Smooth muscle cell (in vitro differentiated cells): ENCODE results near the gene LPCAT3. TPM values are rescaled to one million over a fixed set of nuclear protein-coding genes. Genes with fewer than 3 reads are reported as not detected.

Experiments used
- DNase-seq: peaks from one replicate; lab custom pipeline; 2025; ENCODE audit not compliant: unreplicated experiment; lab: John Stamatoyannopoulos, UW
- H2AFZ ChIP-seq: fragments of 200-600 bp; sonication (generic); 2 replicates; pipeline ENCODE4 v1.6.0; 2016; ENCODE audit warnings: antibody characterized with exemption, low read depth, mild to moderate bottlenecking
- H3F3A ChIP-seq: fragments of 200-600 bp; sonication (generic); 2 replicates; pipeline ENCODE4 v1.6.0; 2017; ENCODE audit warnings: antibody characterized with exemption, low read depth
- H3K27ac ChIP-seq: fragments of 200-600 bp; sonication (generic); 2 replicates; pipeline ENCODE4 v1.5.1; 2016; ENCODE audit warnings: low read depth, mild to moderate bottlenecking
- H3K27me3 ChIP-seq: fragments of 200-600 bp; sonication (generic); 2 replicates; pipeline ENCODE4 v1.6.1; 2016; ENCODE audit warnings: low read depth, mild to moderate bottlenecking
- H3K36me3 ChIP-seq: fragments of 200-600 bp; sonication (generic); 2 replicates; pipeline ENCODE4 v1.5.1; 2016; ENCODE audit warnings: low read depth
- H3K4me1 ChIP-seq: fragments of 200-600 bp; sonication (generic); 2 replicates; pipeline ENCODE4 v1.5.1; 2016; ENCODE audit warnings: low read depth
- H3K4me2 ChIP-seq: fragments of 200-600 bp; sonication (generic); 2 replicates; pipeline ENCODE4 v1.6.0; 2016; ENCODE audit warnings: mild to moderate bottlenecking
- H3K4me3 ChIP-seq: fragments of 200-600 bp; sonication (generic); 2 replicates; pipeline ENCODE4 v1.5.1; 2016; ENCODE audit warnings: mild to moderate bottlenecking
- H3K79me2 ChIP-seq: fragments of 200-600 bp; sonication (generic); 2 replicates; pipeline ENCODE4 v1.6.0; 2016; ENCODE audit warnings: low read depth, mild to moderate bottlenecking
- H3K9ac ChIP-seq: fragments of 200-600 bp; sonication (generic); 2 replicates; pipeline ENCODE4 v1.6.0; 2016; ENCODE audit warnings: low read depth
- H3K9me3 ChIP-seq: fragments of 200-600 bp; sonication (generic); replicated peaks from 2 replicates; pipeline ENCODE4 v1.5.1; 2016; ENCODE audit warnings: low read depth
- H4K20me1 ChIP-seq: fragments of 200-600 bp; sonication (generic); 2 replicates; pipeline ENCODE4 v1.6.0; 2016; ENCODE audit warnings: low read depth
- CTCF ChIP-seq: fragments of 200-600 bp; sonication (generic); IDR thresholded peaks from 2 replicates; pipeline ENCODE4 v1.5.1; 2017; ENCODE audit warnings: borderline replicate concordance, mild to moderate bottlenecking, antibody characterized with exemption; ENCODE audit not compliant: insufficient read depth, poor library complexity, severe bottlenecking
- WGBS: methylation state at CpG from one replicate; pipeline ENCODE4 v1.1.7; 2016; ENCODE audit warnings: low lambda C conversion rate; 5-methylcytosine and 5-hydroxymethylcytosine counted together
- polyA plus RNA-seq: library from polyadenylated mRNA; unstranded; fragments of >200 nt; fragmentation: Nextera tagmentation; extraction: Ambion mirVana; gene quantifications from 2 replicates; pipeline ENCODE4 v1.2.1, GENCODE V29; 2016
- total RNA-seq: library from RNA; depleted of rRNA; stranded (reverse); fragments of >200 nt; gene quantifications from 2 replicates; pipeline ENCODE4 v1.2.3, GENCODE V29; 2014

Gene LPCAT3
- total and polyA plus RNA-seq, 2 experiments from 2014 or later: 28.3 to 35.9 TPM

- peak overlapping the region; percentile 61 for H3K27ac ChIP-seq
- H2AFZ ChIP-seq: peak overlapping the region; percentile 5
- DNase-seq: peak; percentile 55
- H4K20me1 ChIP-seq: peaks cover 18% of the 10 kb centered on the region
- TF ChIP-seq CTCF: peak; percentile 91
- 3% methylated on average over 57 of the region's 80 CpGs for WGBS
- peaks cover 47% of the 10 kb centered on the region for H3F3A ChIP-seq
- no peaks in the 10 kb centered on the region for H3K36me3 ChIP-seq
- peaks cover 17% of the 10 kb centered on the region for H3K79me2 ChIP-seq
- H3K4me1 ChIP-seq: peaks cover 11% of the 10 kb centered on the region
- H3K9ac ChIP-seq: peak overlapping the region; percentile 71
- peak overlapping the region; percentile 92 for H3K4me2 ChIP-seq
- H3K27me3 ChIP-seq: no peaks in the 10 kb centered on the region
- no peaks in the 10 kb centered on the region for H3K9me3 ChIP-seq
- peak overlapping the region; percentile 64 for H3K4me3 ChIP-seq
Measured at GRCh38 chr12:6937481-6938352, 80.6 kb downstream of the LPCAT3 start.

- Histone ChIP-seq H2AFZ (no peak overlapping the region), H3F3A (peaks cover 45% of the 10 kb centered on the region), H3K4me2 (peak overlapping the region; percentile 92), H3K36me3 (no peaks in the 10 kb centered on the region), H3K27ac (peak overlapping the region; percentile 61), H3K27me3 (no peaks in the 10 kb centered on the region), H4K20me1 (peaks cover 27% of the 10 kb centered on the region), H3K79me2 (peaks cover 26% of the 10 kb centered on the region), H3K9ac (no peak overlapping the region), H3K4me1 (peaks cover 11% of the 10 kb centered on the region), H3K4me3 (peak overlapping the region; percentile 64), H3K9me3 (no peaks in the 10 kb centered on the region)
- no peak for TF ChIP-seq CTCF
- 69% methylated on average over 33 of the region's 36 CpGs for WGBS
- DNase-seq: no peak
Measured at GRCh38 chr12:6936636-6937480, 81.4 kb downstream of the LPCAT3 start.

- 95% methylated on average over 3 of the region's 3 CpGs for WGBS
- H3K9ac ChIP-seq: no peak overlapping the region
- no peak overlapping the region for H3K4me2 ChIP-seq
- peaks cover 32% of the 10 kb centered on the region for H3K79me2 ChIP-seq
- TF ChIP-seq CTCF: no peak
- H3K27ac ChIP-seq: peak overlapping the region; percentile 61
- H3F3A ChIP-seq: peaks cover 45% of the 10 kb centered on the region
- H3K9me3 ChIP-seq: no peaks in the 10 kb centered on the region
- H3K4me1 ChIP-seq: peaks cover 11% of the 10 kb centered on the region
- no peak overlapping the region for H3K4me3 ChIP-seq
- DNase-seq: no peak
- H3K27me3 ChIP-seq: no peaks in the 10 kb centered on the region
- H2AFZ ChIP-seq: no peak overlapping the region
- H4K20me1 ChIP-seq: peaks cover 33% of the 10 kb centered on the region
- H3K36me3 ChIP-seq: no peaks in the 10 kb centered on the region
Measured at GRCh38 chr12:6936194-6936635, 82.1 kb downstream of the LPCAT3 start.
